OCI-LY7 (cell line): ENCODE data around the gene KIF1B.

Experiments used
- EZH2phosphoT487 ChIP-seq: fragments of 200-600 bp; sonication (generic); IDR thresholded peaks from 2 replicates; pipeline ENCODE4 v1.6.1; 2018; ENCODE audit warnings: low read depth, borderline replicate concordance, mild to moderate bottlenecking, mixed run types, antibody characterized with exemption, low read length, moderate library complexity, mixed read lengths
- TF ChIP-seq, protein P1 (sequence below): fragments of 200-600 bp; sonication (generic); conservative IDR thresholded peaks from 2 replicates; pipeline ENCODE4 v1.5.1; 2014; ENCODE audit warnings: mild to moderate bottlenecking, antibody characterized with exemption, low read length, moderate library complexity, mixed read lengths

DNA sequence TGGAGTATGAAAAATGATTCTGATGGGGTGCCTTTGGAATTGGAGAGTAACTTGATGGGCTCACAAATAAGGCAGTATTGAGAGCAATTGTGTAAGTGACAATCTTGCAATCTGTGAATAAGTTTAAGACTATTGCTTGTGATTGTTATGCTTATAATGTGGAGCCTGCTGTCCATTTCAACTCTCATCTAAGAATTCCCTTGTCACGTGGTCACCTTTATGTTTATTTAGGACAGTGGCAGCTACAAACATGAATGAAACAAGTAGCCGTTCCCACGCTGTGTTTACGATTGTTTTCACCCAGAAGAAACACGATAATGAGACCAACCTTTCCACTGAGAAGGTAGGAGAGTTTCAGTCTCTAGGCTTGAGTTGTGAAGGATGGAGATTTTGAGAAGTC, 57.6 kb downstream of the KIF1B start:
- TF ChIP-seq, protein P1, sequence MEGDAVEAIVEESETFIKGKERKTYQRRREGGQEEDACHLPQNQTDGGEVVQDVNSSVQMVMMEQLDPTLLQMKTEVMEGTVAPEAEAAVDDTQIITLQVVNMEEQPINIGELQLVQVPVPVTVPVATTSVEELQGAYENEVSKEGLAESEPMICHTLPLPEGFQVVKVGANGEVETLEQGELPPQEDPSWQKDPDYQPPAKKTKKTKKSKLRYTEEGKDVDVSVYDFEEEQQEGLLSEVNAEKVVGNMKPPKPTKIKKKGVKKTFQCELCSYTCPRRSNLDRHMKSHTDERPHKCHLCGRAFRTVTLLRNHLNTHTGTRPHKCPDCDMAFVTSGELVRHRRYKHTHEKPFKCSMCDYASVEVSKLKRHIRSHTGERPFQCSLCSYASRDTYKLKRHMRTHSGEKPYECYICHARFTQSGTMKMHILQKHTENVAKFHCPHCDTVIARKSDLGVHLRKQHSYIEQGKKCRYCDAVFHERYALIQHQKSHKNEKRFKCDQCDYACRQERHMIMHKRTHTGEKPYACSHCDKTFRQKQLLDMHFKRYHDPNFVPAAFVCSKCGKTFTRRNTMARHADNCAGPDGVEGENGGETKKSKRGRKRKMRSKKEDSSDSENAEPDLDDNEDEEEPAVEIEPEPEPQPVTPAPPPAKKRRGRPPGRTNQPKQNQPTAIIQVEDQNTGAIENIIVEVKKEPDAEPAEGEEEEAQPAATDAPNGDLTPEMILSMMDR: no peak
- no peak for TF ChIP-seq EZH2phosphoT487
